HG03196 (cell line): ENCODE results near the gene CACNA1D.

Source experiments
- ATAC-seq: cut with Tn5 transposase; IDR thresholded peaks from one replicate; pipeline ENCODE4 v1.9.1; 2021; ENCODE audit not compliant: unreplicated experiment

The CACNA1D gene

DNA sequence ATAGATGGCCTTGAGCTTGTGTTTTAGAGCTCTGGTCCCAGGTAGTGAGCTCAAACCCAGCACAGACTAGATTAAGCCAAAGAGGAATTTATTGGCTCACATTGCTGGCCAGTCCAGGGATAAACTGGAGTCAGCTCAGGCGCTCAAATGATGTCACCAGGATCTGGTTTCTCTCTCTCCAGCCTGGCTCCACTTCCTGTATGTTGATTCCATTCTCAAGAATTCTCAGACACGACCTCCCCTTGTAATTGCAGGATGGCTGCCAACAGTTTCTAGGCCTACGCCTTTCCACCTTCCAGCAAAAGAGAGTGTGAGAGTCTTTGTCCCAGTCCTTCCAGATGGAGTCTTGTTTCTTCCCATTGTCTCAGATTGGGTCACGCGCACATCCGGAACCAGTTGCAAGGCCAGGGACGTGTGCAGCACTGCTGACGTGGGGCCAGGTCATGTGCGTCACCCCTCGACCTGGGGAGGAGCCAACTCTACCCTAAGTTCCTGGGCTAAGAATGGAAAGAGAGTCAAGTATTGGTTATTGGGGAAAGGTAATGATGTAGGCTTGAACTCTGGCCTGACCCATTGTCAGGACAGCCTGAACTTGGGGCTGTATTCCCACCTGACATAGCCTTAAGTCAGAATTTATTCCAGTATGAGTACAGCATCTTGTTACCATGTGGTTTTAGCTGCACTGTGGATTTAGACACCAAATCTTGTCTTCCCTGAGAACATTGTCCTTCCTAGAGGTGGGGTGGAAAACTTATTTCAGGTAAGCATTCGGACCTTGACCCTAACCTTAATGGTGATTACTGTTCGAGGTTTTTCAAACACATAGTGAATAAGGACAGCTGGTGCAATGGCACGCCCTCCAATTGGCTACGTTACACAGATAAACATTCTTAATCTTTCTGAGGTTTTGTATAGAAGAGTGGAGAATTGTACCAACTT is 31.6 kb downstream of the CACNA1D start:
- ATAC-seq, result no peak

DNA sequence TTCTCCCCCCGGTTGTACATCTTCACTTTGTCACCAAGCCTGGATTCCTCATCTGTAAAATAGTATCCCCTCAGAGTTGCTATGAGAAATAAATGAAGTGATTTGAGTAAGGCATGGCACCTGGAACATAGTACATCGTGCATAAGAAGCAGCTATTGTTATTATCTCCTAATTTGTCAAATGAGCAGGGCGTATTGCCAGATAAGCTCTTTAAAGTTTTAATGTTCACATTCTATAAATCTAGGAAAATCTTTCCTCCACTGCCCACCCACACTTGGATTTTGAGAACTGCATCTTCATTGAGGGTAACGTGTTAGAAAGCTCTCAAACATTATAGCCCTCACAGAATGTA is 32.3 kb downstream of the CACNA1D start:
- no peak for ATAC-seq

DNA sequence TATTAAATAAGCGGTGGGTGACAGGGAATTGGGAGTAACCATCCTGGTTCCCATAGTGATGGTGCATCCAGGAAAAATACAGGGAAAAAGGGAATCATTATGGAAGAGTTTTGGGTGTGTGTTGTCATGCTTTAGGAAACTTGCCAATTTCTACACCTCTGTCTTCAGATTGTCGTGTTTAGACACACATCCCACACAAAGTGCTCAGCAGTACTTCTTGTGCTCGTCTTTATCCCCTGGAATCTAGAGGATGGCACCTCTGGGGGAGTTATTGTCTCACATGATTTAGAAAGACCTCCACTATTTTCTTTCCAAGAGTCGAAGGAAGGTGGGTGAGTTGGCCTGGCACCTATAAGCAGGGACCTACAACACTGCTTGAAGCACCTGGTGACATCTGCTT is 35.8 kb downstream of the CACNA1D start:
- no peak for ATAC-seq

GRCh38 chr3:53531749-53532148 is 37.3 kb downstream of the CACNA1D start:
- ATAC-seq, result no peak

DNA sequence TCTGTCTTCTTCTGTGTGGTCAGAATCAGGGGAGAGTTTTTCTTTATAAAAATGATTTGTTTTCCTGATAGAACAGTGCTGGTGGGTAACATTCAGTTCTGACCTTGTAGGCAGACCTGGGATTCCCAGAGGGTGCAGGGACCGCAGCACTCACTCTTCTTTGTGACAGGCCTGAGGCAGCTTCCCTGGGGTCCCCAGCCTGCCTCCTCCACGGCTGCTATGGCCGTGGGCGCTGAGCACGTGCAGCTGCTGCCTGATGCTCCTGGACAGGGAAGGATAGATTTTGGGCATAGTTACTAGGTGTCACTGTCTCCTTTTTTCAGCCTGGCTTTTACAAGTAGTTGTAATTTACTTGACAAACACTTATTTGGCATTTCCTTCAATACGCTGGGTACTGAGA is 39.1 kb downstream of the CACNA1D start:
- no peak for ATAC-seq

- no peak for ATAC-seq
Observed at GRCh38 chr3:53534216-53534615, 39.8 kb downstream of the CACNA1D start.

DNA sequence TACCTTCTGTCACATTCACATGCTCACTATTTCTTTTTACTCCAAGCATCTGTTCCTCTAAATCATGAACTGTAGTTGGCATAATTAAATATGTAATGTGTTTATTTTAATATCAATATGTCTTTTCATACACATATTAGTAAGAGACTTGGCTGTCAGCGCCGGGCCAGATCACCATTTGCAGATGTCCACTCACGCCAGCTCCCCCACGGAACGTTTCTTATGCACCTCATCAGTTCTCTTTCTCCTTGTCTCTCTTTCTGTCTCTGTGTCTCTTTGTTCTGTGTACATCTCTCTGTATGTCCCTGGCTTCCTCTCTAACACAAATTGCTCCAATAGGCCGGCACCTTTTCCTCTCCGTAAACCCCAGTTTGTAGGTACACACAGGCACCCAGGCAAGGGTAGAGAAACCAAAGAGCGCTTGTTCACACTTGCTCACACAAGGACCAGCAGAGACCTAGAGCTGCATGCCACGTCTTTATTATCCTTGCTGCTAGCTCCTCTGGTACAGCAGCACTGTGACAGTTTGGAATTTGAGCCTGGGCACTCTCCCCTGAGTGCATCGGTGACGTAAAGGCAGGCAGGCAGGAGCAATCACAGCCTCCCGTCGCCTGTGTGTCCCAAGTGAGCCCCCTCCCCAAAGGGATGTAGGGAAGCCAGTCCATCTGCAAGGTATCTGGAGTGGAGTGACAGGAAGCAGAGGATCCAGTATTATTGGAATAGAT is 40.4 kb downstream of the CACNA1D start:
- no peak for ATAC-seq

DNA sequence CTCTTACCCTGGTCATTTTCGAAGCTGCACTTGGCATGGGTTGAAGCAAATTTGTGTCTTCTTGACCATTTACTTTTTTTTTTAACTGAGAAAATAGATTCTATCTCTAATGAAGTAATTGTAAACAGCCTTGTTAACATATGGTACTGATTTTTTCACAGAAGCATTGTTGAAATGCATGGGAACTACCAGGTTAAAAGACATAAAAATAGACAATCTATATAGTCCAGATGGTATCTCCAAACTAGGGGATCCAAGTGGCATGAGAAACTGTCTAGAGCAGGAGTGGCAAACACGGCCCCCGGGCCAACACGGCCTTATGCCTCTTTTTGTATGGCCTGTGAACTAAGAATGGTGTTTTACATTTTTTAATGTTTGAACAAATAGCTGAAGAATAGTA is 41.9 kb downstream of the CACNA1D start:
- no peak for ATAC-seq

DNA sequence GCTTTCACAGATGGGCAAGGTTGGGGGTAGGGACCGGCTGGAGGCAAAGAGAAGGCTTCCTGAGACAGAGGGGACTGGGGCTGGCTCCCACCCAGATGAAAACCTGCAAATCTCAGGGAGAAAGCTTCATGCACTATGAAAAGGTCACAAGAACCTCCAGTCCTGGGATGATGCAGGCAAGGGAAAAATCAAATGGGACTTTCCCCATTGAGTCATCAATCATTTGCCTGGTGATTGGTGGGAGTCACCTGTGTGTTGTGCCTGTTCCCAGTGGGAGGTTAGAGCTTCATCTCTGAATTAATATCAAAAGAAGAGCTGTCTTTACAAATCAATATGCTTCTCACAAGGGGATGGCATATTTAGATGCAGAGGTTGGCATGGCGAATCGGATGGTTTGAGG is 49.9 kb downstream of the CACNA1D start:
- ATAC-seq, result no peak

DNA sequence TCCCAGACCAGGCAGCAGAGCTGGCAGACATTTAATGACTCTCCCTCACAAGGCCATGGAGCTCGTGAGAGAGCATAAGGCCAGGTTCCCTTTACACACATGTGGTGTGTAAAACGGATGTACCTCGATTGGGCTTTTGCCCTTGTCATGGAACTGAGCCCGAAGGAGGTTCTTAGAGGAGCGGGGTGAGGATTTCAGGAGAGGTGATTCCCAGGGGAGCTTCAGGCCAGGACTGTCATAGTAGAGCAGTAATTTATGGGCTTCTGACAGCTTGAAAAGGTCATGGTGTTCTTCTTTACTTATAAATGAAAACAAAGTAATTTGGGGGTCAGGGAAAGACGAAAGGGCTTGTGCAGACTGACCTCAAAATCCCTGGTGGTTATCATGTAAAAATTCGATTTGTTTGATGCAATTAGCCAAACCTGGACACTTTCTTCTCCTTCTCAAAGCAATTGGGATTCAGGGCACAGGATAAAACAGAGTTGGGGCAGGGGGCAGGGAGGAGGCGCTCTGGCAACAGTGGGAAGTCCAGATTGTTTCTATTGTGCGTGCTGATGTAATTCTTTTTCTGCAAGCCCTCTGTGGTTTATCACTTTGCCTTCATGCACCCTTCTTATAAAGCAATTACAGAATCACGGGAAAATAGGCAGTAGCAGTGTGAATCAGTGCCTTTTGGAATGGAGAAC is 51.0 kb downstream of the CACNA1D start:
- no peak for ATAC-seq

DNA sequence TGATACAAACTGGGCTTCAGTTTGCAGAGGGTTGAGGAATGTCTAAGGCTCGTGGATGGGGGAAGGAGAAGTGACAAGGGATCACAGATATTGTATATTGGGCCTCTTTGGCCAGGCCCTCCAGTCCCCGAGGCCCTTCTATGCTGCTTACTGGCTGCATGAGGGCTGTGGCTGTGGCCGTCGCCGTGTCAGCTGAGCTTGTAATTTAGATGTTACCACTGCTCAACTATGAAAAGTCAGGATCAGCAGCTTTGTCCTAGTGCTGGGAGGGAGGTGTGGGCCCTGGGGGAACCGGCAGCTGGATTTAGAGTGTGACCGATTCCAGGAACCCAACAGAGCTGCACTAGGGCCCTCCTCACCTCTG is 51.6 kb downstream of the CACNA1D start:
- ATAC-seq, result no peak

DNA sequence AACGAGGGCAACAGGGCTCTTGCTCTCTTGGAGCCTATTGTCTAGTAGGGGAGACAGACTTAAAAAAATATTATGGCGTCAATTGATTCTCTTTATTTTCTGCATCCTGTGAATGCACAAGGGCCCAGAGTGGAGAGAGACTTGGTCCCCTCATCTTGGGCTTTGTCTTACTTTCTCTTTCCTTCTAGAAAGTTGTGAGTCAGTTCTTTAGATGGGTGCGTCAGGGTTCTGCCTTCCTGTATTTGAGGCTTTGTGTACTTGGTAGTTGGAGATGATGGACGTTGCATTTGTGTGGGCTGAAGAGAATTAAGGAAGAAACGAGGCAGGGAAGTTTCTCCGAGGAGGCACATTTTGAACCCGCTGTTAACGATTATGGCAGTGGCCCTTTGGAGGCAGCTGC is 52.9 kb downstream of the CACNA1D start:
- no peak for ATAC-seq

GRCh38 chr3:53550005-53550620 is 55.7 kb downstream of the CACNA1D start:
- ATAC-seq, result no peak

- ATAC-seq, result no peak
Observed at GRCh38 chr3:53551324-53551723, 56.9 kb downstream of the CACNA1D start.

DNA sequence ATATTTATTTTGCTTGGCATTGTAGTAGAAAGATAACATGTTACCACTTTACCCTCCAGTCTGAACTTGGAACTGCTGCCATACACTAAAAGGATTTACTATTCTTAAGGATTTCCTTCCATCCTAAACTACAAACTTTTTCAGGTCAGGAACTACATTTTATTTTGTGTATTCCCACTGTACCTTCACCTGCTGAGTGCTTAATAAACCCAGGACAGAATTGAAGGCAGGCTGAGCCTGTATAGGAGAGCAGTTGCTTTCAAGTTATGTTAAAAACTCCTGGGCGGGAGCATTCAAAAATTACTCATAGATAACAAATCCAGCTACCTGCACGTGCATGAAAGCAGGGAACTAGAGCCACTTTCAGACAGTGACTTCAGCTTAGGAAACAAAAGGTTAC is 58.3 kb downstream of the CACNA1D start:
- no peak for ATAC-seq

- ATAC-seq, result no peak
Observed at GRCh38 chr3:53553200-53553599, 58.8 kb downstream of the CACNA1D start.

GRCh38 chr3:53554559-53555067 is 60.2 kb downstream of the CACNA1D start:
- ATAC-seq, result peak; percentile 81

- peak; percentile 75 for ATAC-seq
Observed at GRCh38 chr3:53555068-53555588, 60.7 kb downstream of the CACNA1D start.

- no peak for ATAC-seq
Observed at GRCh38 chr3:53566461-53567145, 72.2 kb downstream of the CACNA1D start.

GRCh38 chr3:53570081-53570480 is 75.7 kb downstream of the CACNA1D start:
- ATAC-seq, result no peak
